GM06990 (cell line): ENCODE data around the gene INPP5B.

Experiments used
- DNase-seq: peaks from one replicate; pipeline ENCODE4 v3.0.0-alpha.2; 2011; ENCODE audit not compliant: insufficient read length; ENCODE audit errors: extremely low read depth
- H3K27me3 ChIP-seq: replicated peaks from 2 replicates; pipeline ENCODE4 v1.6.0; 2011; ENCODE audit warnings: low read length; ENCODE audit not compliant: control insufficient read depth, insufficient read depth
- H3K36me3 ChIP-seq: 2 replicates; pipeline ENCODE4 v1.5.1; 2011; ENCODE audit warnings: low read length; ENCODE audit not compliant: control insufficient read depth, insufficient read depth
- H3K4me3 ChIP-seq: replicated peaks from 2 replicates; pipeline ENCODE4 v1.5.1; 2011; ENCODE audit warnings: low read depth, mild to moderate bottlenecking, control low read depth, low read length
- TF ChIP-seq, protein P1 (sequence below): IDR thresholded peaks from 2 replicates; pipeline ENCODE4 v1.5.1; 2011; ENCODE audit warnings: low read length, control low read depth, mild to moderate bottlenecking, inconsistent platforms; ENCODE audit not compliant: insufficient read depth, poor library complexity, severe bottlenecking

INPP5B gene

GRCh38 chr1:37958690-37959089, 11.8 kb upstream of the INPP5B start:
- DNase-seq, result no peak
- H3K4me3 ChIP-seq, result no peak overlapping the region
- peaks cover 19% of the 10 kb centered on the region for H3K36me3 ChIP-seq
- H3K27me3 ChIP-seq, result no peaks in the 10 kb centered on the region
- TF ChIP-seq, protein P1, sequence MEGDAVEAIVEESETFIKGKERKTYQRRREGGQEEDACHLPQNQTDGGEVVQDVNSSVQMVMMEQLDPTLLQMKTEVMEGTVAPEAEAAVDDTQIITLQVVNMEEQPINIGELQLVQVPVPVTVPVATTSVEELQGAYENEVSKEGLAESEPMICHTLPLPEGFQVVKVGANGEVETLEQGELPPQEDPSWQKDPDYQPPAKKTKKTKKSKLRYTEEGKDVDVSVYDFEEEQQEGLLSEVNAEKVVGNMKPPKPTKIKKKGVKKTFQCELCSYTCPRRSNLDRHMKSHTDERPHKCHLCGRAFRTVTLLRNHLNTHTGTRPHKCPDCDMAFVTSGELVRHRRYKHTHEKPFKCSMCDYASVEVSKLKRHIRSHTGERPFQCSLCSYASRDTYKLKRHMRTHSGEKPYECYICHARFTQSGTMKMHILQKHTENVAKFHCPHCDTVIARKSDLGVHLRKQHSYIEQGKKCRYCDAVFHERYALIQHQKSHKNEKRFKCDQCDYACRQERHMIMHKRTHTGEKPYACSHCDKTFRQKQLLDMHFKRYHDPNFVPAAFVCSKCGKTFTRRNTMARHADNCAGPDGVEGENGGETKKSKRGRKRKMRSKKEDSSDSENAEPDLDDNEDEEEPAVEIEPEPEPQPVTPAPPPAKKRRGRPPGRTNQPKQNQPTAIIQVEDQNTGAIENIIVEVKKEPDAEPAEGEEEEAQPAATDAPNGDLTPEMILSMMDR, result no peak

DNA sequence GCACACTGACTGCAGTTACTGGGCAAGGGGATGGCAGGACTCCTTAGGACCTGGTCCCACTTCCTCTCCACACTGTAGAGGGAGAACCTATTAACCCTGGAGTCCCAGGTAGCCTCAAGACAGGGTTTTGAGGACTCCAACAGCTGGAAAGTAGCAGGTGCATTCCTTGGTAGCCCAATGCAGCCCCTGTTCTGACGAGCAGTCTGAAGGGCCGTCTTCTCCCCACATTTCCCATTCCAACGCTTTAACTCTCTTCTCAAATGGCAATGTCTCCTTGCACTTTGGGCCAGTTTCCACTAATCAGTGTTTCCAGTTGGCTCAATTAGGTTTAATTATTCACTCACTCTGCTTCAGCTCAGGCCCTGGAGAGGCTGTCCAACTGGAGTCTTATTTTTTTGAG, 8.8 kb upstream of the INPP5B start:
- no peaks in the 10 kb centered on the region for H3K27me3 ChIP-seq
- DNase-seq, result no peak
- H3K36me3 ChIP-seq, result peaks cover 19% of the 10 kb centered on the region
- no peak overlapping the region for H3K4me3 ChIP-seq
- TF ChIP-seq, protein P1, result no peak

DNA sequence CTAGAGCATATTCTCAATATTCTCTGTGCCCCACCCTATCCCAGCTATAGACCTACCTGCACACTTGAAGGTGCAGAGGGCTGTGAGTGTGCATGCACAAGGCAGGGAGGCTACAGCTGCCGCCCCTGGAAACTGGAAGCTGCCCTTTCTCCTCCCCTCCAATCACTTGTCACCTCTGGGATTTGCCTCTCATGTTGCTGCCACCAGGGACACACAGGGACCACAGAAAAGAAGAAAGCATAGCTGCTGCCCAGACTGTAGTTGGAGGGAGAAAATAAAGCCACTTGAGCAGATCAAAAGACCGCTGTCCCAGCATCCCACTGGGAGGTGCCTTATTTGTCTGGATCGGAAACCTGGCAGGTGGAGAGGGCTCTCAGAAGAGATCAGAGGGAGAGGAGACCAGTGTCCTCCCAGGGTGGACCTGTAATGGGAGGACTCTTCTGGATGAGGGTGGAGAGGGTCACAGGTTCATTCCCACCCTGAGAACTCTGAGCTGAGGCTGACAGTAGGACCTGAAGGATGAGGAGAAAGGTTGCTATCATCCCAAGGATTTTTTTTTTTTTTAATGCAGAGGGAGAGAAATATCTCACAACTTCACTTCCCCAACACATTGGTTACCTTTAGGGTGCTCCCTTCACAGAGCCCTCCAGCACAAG, 7.6 kb upstream of the INPP5B start:
- Histone ChIP-seq H3K36me3 (peaks cover 15% of the 10 kb centered on the region), H3K4me3 (no peak overlapping the region), H3K27me3 (no peaks in the 10 kb centered on the region)
- TF ChIP-seq, protein P1, result no peak
- DNase-seq, result no peak

DNA sequence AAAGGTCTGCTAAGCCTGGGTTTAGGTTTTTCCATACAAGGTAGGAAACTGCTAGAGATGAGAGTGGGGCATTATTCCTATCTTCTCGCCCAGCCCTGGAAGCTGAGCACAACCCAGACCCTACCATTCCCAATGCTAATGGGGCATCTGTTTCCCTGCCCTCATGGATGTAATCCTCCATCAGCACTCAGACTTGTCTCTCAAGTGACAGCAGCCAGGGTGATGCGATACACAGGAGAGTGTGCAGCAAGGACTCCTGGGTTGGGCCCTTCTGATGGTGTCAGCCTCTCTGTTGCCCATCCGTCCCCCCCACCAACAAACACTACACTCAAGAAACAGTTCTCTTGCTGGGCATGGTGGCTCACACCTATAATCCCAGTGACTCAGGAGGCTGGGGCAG, 5.9 kb upstream of the INPP5B start:
- no peak for DNase-seq
- TF ChIP-seq, protein P1, result no peak

GRCh38 chr1:37951783-37952624, 5.2 kb upstream of the INPP5B start:
- DNase-seq, result no peak
- no peaks in the 10 kb centered on the region; the same call in none of the 2 replicates for H3K36me3 ChIP-seq
- no peaks in the 10 kb centered on the region for H3K27me3 ChIP-seq
- H3K4me3 ChIP-seq, result no peak overlapping the region
- TF ChIP-seq, protein P1, result no peak

More for the DNA sequence above, 5.9 kb upstream of the INPP5B start:
- Histone ChIP-seq H3K27me3 (no peaks in the 10 kb centered on the region), H3K4me3 (no peak overlapping the region), H3K36me3 (peaks cover 4% of the 10 kb centered on the region)
